Hepatocyte (in vitro differentiated cells): ENCODE results near the gene VPS4B. TPM values are rescaled to one million over a fixed set of nuclear protein-coding genes. Genes with fewer than 3 reads are reported as not detected.

Source experiments
- DNase-seq: peaks from one replicate; pipeline ENCODE4 v3.0.0-alpha.2; 2016; ENCODE audit warnings: low spot score
- H2AFZ ChIP-seq: fragments of 200-600 bp; sonication (generic); 2 replicates; pipeline ENCODE4 v1.6.0; 2016; ENCODE audit warnings: antibody characterized with exemption, mild to moderate bottlenecking
- H3K27ac ChIP-seq: fragments of 200-600 bp; sonication (generic); 2 replicates; pipeline ENCODE4 v1.5.1; 2016; ENCODE audit warnings: mild to moderate bottlenecking
- H3K27me3 ChIP-seq: fragments of 200-600 bp; sonication (generic); 2 replicates; pipeline ENCODE4 v1.6.1; 2016
- H3K36me3 ChIP-seq: fragments of 200-600 bp; sonication (generic); replicated peaks from 2 replicates; pipeline ENCODE4 v1.5.1; 2016; ENCODE audit warnings: low read depth; ENCODE audit not compliant: insufficient read depth
- H3K4me1 ChIP-seq: fragments of 200-600 bp; sonication (generic); 2 replicates; pipeline ENCODE4 v1.5.1; 2016; ENCODE audit warnings: mild to moderate bottlenecking, moderate library complexity; ENCODE audit not compliant: insufficient read depth
- H3K4me2 ChIP-seq: fragments of 200-600 bp; sonication (generic); 2 replicates; pipeline ENCODE4 v1.6.0; 2016
- H3K4me3 ChIP-seq: fragments of 200-600 bp; sonication (generic); 2 replicates; pipeline ENCODE4 v1.5.1; 2016; ENCODE audit warnings: mild to moderate bottlenecking
- H3K79me2 ChIP-seq: fragments of 200-600 bp; sonication (generic); 2 replicates; pipeline ENCODE4 v1.6.0; 2017; ENCODE audit warnings: mild to moderate bottlenecking
- H3K9me2 ChIP-seq: fragments of 200-600 bp; sonication (generic); replicated peaks from 2 replicates; pipeline ENCODE4 v1.6.0; 2017; ENCODE audit warnings: mild to moderate bottlenecking; ENCODE audit not compliant: insufficient read depth
- H3K9me3 ChIP-seq: fragments of 200-600 bp; sonication (generic); 2 replicates; pipeline ENCODE4 v1.5.1; 2016; ENCODE audit warnings: low read depth, mild to moderate bottlenecking
- H4K20me1 ChIP-seq: fragments of 200-600 bp; sonication (generic); 2 replicates; pipeline ENCODE4 v1.6.0; 2016; ENCODE audit warnings: mild to moderate bottlenecking; ENCODE audit not compliant: insufficient read depth, poor library complexity, severe bottlenecking
- EZH2 ChIP-seq: fragments of 200-600 bp; sonication (generic); IDR thresholded peaks from 2 replicates; pipeline ENCODE4 v1.6.1; 2016; ENCODE audit warnings: antibody characterized with exemption, mild to moderate bottlenecking, borderline replicate concordance
- EZH2phosphoT487 ChIP-seq: fragments of 200-600 bp; sonication (generic); IDR thresholded peaks from one replicate; pipeline ENCODE4 v1.6.1; 2018; ENCODE audit warnings: antibody characterized with exemption, mild to moderate bottlenecking, low read depth, moderate library complexity; ENCODE audit not compliant: unreplicated experiment, severe bottlenecking
- WGBS: methylation state at CpG from one replicate; pipeline ENCODE4 v1.1.6; 2016; ENCODE audit warnings: low lambda C conversion rate; ENCODE audit errors: missing lambda C conversion rate; 5-methylcytosine and 5-hydroxymethylcytosine counted together
- polyA plus RNA-seq: library from polyadenylated mRNA; unstranded; fragments of >200 nt; fragmentation: Nextera tagmentation; extraction: Ambion mirVana; gene quantifications from 2 replicates; pipeline ENCODE4 v1.2.1, GENCODE V29; 2016
- total RNA-seq: library from RNA; depleted of rRNA; stranded (reverse); fragments of >200 nt; gene quantifications from 2 replicates; pipeline ENCODE4 v1.2.3, GENCODE V29; 2014
- TF ChIP-seq, protein P1 (sequence below): fragments of 200-600 bp; sonication (generic); IDR thresholded peaks from 2 replicates; pipeline ENCODE4 v1.5.1; 2016; ENCODE audit warnings: antibody characterized with exemption, mild to moderate bottlenecking; ENCODE audit not compliant: poor library complexity

VPS4B gene
- total and polyA plus RNA-seq, 2 experiments from 2014 or later, result 35.0 to 49.2 TPM

DNA sequence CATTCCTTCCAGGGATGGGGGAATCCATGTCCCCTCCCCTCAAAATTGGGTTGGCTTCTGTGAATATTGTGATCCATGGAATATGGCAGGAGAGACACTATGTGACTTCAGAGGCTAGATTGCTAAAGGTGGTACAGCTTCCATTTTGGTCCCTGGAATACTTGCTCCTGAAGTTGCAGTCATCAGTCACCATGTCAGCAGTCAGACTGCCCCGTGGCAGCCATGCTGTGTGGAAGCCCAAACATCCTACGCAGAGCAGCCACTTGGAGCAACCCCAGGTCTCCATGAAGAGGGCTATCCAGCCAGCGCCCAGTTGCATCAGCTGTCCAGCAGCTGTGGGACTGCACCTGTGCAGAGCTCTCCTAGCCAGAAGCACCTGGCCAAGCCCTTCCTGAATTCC is 39.4 kb downstream of the VPS4B start:
- Histone ChIP-seq H3K27me3 (no peaks in the 10 kb centered on the region), H3K9me2 (no peaks in the 10 kb centered on the region), H3K4me3 (no peak overlapping the region), H3K27ac (no peak overlapping the region), H3K4me2 (no peak overlapping the region), H4K20me1 (no peaks in the 10 kb centered on the region), H2AFZ (no peak overlapping the region), H3K36me3 (no peaks in the 10 kb centered on the region), H3K9me3 (no peaks in the 10 kb centered on the region), H3K4me1 (no peaks in the 10 kb centered on the region), H3K79me2 (no peaks in the 10 kb centered on the region)
- WGBS, result 96% methylated on average over 3 of the region's 3 CpGs
- TF ChIP-seq EZH2 (no peak), EZH2phosphoT487 (no peak)
- TF ChIP-seq, protein P1, sequence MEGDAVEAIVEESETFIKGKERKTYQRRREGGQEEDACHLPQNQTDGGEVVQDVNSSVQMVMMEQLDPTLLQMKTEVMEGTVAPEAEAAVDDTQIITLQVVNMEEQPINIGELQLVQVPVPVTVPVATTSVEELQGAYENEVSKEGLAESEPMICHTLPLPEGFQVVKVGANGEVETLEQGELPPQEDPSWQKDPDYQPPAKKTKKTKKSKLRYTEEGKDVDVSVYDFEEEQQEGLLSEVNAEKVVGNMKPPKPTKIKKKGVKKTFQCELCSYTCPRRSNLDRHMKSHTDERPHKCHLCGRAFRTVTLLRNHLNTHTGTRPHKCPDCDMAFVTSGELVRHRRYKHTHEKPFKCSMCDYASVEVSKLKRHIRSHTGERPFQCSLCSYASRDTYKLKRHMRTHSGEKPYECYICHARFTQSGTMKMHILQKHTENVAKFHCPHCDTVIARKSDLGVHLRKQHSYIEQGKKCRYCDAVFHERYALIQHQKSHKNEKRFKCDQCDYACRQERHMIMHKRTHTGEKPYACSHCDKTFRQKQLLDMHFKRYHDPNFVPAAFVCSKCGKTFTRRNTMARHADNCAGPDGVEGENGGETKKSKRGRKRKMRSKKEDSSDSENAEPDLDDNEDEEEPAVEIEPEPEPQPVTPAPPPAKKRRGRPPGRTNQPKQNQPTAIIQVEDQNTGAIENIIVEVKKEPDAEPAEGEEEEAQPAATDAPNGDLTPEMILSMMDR, result no peak
- DNase-seq, result no peak

DNA sequence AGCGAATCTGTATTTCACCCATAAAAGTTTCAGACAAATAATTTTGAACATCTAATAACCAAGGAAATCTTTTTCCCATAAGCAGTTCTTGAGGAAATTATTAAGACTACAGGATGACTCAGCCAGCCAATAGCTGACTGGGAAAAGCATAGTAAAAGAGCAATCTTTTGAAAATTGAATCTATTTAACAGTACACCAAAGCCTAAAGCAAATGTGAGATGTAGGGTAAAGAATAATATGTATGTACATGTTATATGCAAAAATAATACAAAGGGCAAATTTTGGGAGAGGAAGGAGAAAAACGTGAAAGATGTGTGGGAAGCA is 42.7 kb downstream of the VPS4B start:
- H3K4me3 ChIP-seq, result no peak overlapping the region
- H3K9me3 ChIP-seq, result no peaks in the 10 kb centered on the region
- H3K9me2 ChIP-seq, result no peaks in the 10 kb centered on the region
- DNase-seq, result no peak
- H3K36me3 ChIP-seq, result no peaks in the 10 kb centered on the region
- WGBS, result 85% methylated on average over 2 of the region's 2 CpGs
- H3K27ac ChIP-seq, result no peak overlapping the region
- H3K27me3 ChIP-seq, result no peaks in the 10 kb centered on the region
- H3K4me2 ChIP-seq, result no peak overlapping the region
- H3K79me2 ChIP-seq, result no peaks in the 10 kb centered on the region
- H2AFZ ChIP-seq, result no peak overlapping the region
- no peak for TF ChIP-seq EZH2
- TF ChIP-seq, protein P1, result no peak
- no peak for TF ChIP-seq EZH2phosphoT487
- no peaks in the 10 kb centered on the region for H3K4me1 ChIP-seq
- H4K20me1 ChIP-seq, result no peaks in the 10 kb centered on the region

DNA sequence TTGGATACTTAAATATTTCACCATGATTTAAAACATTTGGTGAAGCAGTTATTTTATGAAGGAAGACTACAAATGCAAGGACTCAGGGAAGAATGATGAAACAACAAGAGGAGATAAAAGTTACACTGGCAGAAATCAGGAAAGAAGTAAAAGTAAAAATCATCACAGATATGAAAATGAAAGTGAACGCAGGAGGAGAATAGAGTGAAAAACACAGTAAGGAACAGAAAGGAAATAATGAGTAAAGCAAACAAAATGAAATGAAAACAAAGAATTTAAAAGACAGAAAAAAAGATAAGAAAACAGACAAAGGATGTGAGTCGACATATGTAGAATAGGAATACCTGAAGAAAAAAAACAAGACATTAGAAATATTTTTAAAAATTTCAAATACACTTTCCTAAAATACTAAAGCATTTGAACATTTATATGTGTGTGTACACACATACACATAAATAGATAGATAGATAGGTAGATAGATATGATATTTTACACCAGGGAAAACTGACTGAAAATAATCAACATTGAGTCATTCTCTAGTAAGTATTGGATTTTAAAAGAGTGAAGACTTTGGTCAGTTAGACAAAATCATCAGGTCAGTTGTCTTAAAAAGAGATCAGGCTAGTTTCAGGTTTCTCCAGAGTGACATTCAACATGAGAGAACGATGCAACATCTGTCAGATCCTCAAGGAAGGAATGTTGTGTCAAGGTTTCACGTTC is 43.2 kb downstream of the VPS4B start:
- Histone ChIP-seq H4K20me1 (no peaks in the 10 kb centered on the region), H3K4me1 (no peaks in the 10 kb centered on the region), H3K27ac (no peak overlapping the region), H3K36me3 (no peaks in the 10 kb centered on the region), H3K9me3 (no peaks in the 10 kb centered on the region), H3K4me2 (no peak overlapping the region), H3K79me2 (no peaks in the 10 kb centered on the region), H2AFZ (no peak overlapping the region), H3K27me3 (no peaks in the 10 kb centered on the region), H3K4me3 (no peak overlapping the region), H3K9me2 (no peaks in the 10 kb centered on the region)
- TF ChIP-seq, protein P1, result no peak
- TF ChIP-seq EZH2phosphoT487 (no peak), EZH2 (no peak)
- WGBS, result 82% methylated on average over 4 of the region's 4 CpGs
- DNase-seq, result no peak
